ENCODE measurements around the gene CD58.

CD58 gene

GRCh38 chr1:116578581-116578980 lies 7.8 kb upstream of the CD58 start:
- TF ChIP-seq CTCF (IDR thresholded peaks at IDR 0.05; ENCODE audit: low read length, missing control alignments) = no peak
- H3K4me3 ChIP-seq (replicated peaks; ENCODE audit: low read depth, low read length) = no peak overlapping the region
- no peak for DNase-seq (ENCODE audit: low read depth)

GRCh38 chr1:116577759-116578314 lies 7.0 kb upstream of the CD58 start:
- TF ChIP-seq CTCF (IDR thresholded peaks at IDR 0.05; ENCODE audit: low read length, missing control alignments) = no peak
- H3K4me3 ChIP-seq (replicated peaks; ENCODE audit: low read depth, low read length) = no peak overlapping the region
- no peak for DNase-seq (ENCODE audit: low read depth)

GRCh38 chr1:116574581-116575291 lies 3.9 kb upstream of the CD58 start:
- no peak overlapping the region for H3K4me3 ChIP-seq (replicated peaks; ENCODE audit: low read depth, low read length)
- peak; percentile 94 for TF ChIP-seq CTCF (IDR thresholded peaks at IDR 0.05; ENCODE audit: low read length, missing control alignments)
- peak; percentile 84 for DNase-seq (ENCODE audit: low read depth)

- H3K4me3 ChIP-seq (replicated peaks; ENCODE audit: low read depth, low read length) = no peak overlapping the region
- no peak for TF ChIP-seq CTCF (IDR thresholded peaks at IDR 0.05; ENCODE audit: low read length, missing control alignments)
- peak; percentile 56 for DNase-seq (ENCODE audit: low read depth)
These were observed 2.7 kb upstream of the CD58 start for GRCh38 chr1:116573431-116574095.

DNA sequence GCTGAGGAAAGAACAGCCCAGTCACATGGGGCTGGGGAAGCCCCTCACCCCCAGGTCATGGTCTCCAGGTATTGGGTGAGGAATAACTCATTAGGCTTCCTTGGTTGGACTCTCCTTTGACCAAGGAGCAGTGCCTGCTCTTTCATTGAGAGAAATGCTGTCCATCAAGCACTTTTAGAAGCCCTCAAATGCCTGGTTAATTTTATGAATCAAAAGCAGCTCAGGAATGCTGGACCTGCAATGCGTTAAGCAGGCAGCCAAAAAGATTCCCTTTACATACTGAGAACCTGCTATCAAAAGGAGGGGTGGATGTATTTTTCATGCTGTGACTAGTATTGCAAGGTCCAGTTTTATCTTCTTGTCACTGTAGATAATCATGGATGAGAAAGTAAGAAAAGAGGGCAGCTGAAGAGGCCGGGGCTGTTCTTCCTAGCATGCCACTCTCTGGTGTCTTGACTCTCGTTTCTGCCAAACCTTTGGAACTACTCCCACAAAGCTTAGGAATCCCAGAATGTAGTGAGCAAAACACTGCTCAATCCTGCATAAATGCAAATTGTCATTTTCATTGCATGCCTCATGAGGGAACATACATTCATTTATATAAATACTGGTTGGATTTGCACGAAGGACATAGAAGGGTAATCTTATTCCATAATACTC lies 2.1 kb upstream of the CD58 start:
- TF ChIP-seq CTCF (IDR thresholded peaks at IDR 0.05; ENCODE audit: low read length, missing control alignments) = no peak
- no peak overlapping the region for H3K4me3 ChIP-seq (replicated peaks; ENCODE audit: low read depth, low read length)
- DNase-seq (ENCODE audit: low read depth) = no peak

DNA sequence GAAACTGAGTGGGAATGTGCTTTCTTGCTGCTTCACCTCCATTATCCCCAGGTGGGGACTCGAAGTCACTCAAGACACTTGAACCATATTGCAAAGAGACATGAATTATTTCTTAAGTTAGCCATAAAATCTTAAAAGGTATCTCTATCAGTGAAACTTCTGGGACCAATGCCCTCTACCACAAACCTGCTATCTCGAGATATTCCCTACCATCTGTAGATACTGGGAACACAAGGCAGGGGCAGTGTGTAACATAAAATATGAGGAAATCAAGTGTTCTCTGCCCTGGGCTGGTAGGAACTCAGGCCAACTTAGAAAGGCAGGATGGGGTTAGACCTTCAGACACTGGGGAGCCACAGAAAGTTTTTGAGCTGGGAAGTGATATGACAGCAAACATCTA lies 1.3 kb upstream of the CD58 start:
- no peak for DNase-seq (ENCODE audit: low read depth)
- no peak for TF ChIP-seq CTCF (IDR thresholded peaks at IDR 0.05; ENCODE audit: low read length, missing control alignments)
- H3K4me3 ChIP-seq (replicated peaks; ENCODE audit: low read depth, low read length) = no peak overlapping the region

All from fibroblast of pulmonary artery (primary cell).